T-helper 9 cell (primary cell): ENCODE measurements around the gene NTMT1.
"Not testable (repeated sequence)": the region's sequence is repeated elsewhere in the genome, so short reads cannot be mapped to it uniquely, and the experiment has no call there.

ENCODE experiments used
- DNase-seq: peaks from one replicate; pipeline ENCODE4 v3.0.0-alpha.2; 2020

NTMT1 gene

GRCh38 chr9:129615407-129616285, 10.3 kb upstream of the NTMT1 start:
- no peak for DNase-seq

- no peak for DNase-seq
Measured at GRCh38 chr9:129617167-129617566, 8.8 kb upstream of the NTMT1 start.

DNA sequence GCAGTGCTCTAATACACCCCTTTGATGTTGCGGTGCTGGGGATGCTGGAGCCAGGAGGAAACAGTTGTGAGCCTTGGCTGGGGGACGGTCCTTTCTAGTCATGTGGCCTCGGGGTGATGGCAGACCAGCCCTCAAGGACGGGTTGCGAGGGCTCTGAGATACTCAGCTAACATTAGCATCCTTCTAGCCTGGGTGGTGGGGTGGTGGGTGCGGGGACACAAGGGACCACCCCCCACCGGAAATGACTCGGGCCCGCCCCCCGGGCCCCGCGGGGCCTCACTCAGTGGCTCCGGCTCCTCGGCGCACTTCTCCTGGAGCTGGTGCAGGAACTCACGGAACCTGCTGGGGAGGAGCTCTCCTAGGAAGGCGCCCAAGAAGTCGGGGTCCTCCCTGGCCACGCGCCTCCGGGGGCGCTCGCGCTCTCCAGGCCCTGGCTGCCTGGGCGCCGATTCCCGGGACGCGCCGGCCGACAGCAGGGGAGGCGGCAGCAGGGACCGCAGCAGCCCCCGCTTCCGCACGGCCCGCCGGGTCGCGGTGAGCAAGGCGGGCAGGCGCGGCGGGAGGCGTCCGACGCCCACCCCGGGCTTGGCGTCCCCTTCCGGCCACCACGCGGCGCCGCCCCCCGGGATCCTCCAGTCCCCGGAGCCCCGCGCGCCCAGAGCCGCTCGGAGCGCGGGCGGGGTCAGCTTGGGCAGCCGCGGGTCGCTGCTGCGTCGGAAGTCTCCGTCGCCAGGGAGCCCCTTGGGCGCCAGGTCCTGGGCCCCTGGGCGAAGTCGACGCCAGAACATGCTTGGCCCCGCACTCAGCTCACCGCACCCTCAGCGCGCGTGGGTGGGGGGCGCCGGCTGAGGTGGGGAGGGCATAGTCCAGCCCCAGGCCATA, 5.9 kb upstream of the NTMT1 start:
- no peak for DNase-seq

GRCh38 chr9:129620669-129621295, 5.2 kb upstream of the NTMT1 start, which contains the start of gene C9orf50:
TSS of gene C9orf50 (minus strand) at chr9:129621101. CDS start at chr9:129620574, 527 bp downstream.
- no peak for DNase-seq

- no peak for DNase-seq
Measured at GRCh38 chr9:129623331-129623730, 2.6 kb upstream of the NTMT1 start.

GRCh38 chr9:129624168-129624759, 1.7 kb upstream of the NTMT1 start:
- peak; percentile 67 for DNase-seq

DNA sequence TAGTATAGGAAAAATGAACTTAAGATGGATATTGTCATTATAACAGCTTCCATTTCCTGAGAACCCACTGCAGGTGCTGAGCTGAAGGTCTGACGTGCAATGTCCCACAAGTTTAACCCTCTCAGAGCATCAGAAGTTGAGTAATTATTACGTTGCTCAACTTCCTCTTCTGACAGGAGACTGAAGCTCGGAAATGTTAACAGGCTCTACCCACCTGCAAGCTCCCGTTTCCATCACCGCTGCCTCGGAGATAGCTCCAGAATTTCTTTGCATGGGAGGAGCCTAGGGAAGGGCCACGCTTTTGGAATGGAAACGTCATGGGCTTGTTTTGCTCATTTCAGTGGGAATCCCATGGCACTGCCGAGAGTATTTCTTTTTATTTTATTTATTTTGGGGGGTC, 1.0 kb upstream of the NTMT1 start:
- DNase-seq = no peak

DNA sequence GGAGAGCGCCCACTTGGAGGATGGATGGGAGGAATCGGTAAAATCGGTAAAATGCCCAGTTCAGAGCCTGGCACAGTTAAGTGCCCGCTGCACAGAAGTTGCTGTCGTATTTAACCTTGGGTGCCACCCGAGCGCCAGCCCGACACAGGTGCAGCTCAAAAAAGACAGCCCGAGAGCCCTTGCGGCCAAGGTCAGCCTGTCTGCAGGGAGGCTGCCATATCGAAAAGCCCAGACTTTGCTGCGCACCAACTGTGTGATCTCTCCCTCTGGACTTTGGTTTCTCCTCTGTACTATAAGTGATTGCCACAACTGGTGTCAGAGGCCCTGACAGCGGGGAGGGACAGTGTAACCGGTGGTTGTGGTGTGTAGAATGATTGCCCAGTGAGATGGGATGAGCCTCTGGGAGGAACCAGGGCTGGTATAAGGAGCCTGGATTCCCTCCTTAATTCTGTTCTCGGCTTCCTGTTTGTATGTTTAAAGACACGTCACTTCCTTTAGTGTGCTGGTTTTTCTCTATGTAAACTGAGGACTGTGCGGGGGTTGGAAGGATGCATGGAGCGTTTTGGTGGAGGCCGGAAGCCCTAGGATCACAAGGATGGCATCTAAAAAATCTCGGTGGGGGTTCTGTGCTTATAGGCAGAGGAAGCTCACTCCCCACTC, 792 bp downstream of the NTMT1 start:
- peak; percentile 39 for DNase-seq

- no peak for DNase-seq
Measured at GRCh38 chr9:129627556-129628440, 1.8 kb downstream of the NTMT1 start.

DNA sequence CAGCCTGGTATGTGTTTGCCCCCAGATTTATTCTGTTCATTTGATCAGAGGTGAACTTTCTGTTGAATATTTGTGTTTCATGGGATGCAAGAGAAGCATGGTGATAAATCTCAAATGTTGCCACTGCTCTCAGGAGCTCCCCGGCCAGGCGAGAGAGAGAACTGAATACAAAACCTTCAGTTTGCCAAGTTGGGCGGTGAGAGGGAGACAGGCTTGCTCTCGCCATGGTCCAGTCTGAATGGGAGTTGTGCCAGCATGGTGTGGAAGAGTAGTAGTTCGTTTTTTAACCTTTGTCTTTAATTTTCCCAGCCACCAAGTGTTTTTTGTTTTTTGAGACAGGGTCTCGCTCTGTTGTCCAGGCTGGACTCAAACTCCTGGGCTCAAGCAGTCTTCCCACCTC, 2.7 kb downstream of the NTMT1 start:
- DNase-seq = no peak

DNA sequence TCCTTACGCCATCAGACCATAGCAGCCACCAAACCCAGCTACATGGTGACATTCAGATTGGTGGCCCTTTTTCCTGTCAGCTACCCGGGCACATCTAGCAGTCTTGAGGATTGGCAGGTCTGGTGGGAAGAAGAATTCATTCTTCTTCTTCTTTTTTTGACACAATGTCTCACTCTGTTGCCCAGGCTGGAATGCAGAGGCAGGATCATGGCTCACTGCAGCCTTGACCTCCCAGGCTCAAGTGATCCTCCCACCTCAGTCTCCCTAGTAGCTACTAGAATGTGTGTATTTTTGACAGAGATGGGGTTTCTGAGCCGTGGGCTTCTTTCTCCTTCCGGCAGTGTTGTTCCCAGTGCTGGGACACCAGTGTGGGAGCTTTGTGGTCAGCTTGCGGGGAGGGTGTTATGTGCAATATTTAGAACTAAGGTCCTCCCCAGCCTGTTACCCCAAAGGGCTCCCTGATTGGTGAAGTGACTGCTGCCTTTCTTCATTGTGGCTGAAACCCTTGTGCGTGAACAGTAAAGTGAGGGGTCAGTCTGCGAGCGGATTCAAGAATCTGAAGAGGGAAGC, 3.4 kb downstream of the NTMT1 start:
- DNase-seq = no peak

GRCh38 chr9:129630967-129631673, 5.2 kb downstream of the NTMT1 start:
- no peak for DNase-seq

DNA sequence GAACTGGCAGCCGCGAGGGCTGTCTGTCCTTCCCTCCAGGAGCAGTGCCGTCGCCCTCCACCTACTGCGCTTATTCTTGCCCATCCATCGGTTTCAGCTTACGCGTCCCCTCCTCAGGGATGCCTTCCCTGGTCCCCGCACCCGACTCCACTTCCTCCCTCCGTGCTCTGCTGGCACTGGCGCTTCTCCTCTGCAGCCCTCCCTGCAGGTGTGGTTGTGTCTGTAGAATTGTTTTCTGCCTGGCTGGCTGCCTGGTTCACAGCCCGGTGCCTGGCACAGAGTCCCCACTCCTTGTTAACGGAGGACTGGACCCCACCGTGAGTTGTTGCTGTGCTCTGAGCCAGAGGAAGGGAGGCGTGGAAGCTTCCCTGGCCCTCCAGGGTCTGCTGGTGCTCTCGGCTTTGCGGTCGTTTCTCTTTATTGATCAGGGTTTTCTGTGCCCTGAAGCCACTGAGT, 5.7 kb downstream of the NTMT1 start:
- DNase-seq = no peak

GRCh38 chr9:129632460-129632859, 6.5 kb downstream of the NTMT1 start:
- DNase-seq = no peak

GRCh38 chr9:129633207-129633606, 7.2 kb downstream of the NTMT1 start:
- DNase-seq = no peak

- DNase-seq = no peak
Measured at GRCh38 chr9:129633848-129634247, 7.9 kb downstream of the NTMT1 start.

DNA sequence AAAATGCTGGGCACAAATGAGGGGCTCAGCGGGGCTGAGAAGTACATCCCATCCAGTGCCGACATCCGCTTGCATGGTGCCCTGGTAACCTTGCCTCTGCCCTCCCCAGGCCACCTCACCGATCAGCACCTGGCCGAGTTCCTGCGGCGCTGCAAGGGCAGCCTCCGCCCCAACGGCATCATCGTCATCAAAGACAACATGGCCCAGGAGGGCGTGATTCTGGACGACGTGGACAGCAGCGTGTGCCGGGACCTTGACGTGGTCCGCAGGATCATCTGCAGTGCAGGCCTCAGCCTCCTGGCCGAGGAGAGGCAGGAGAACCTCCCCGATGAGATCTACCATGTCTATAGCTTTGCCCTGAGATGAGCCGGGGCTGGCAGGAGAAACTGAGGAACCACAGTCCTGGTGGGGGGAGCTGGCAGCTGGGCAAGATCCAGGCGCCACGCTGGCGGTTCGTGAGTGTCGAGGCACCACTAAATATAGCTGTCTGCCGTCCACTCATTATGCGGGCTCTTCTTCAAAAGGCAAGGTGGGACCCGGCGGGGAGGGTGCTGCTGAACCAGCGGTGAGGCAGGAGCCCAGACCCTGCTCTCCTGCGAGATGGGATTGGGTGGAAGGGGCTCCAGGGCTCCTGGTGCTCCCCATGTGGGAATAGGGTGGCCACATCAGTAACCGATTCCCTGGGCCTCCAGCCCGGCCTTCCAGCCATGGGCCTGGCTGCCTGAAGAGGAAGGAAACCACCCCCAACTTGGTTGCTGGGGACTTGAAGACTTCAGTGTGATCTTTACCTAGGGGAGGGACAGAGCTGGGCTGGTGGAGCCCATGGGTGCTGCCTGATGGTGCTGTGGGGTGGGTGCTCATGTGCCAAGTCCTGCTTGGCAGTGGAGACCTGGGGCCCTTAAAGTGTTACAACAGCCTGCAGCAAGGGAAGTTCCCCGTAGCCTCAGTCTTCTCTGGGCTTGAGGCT, 9.4 kb downstream of the NTMT1 start:
- DNase-seq = no peak

- DNase-seq = not testable (repeated sequence)
Measured at GRCh38 chr9:129636343-129636742, 10.4 kb downstream of the NTMT1 start.

GRCh38 chr9:129637102-129637501, 11.1 kb downstream of the NTMT1 start:
- no peak for DNase-seq
